HepG2 (cell line): ENCODE measurements around the gene ATP11A.

Experiments used
- HNF4A ChIP-seq: sonication (generic); formaldehyde crosslinking; IDR thresholded peaks from 2 replicates; pipeline ENCODE4 v1.4.0; 2020; ENCODE audit warnings: missing genetic modification reagents
- RXRA ChIP-seq: sonication (generic); formaldehyde crosslinking; IDR thresholded peaks from 2 replicates; pipeline ENCODE4 v1.5.1; 2020; ENCODE audit warnings: missing genetic modification reagents
- TAF15 ChIP-seq: fragments of 200-400 bp; formaldehyde crosslinking; IDR thresholded peaks from one replicate; pipeline ENCODE4 v1.6.1; 2018; ENCODE audit warnings: mild to moderate bottlenecking, low read depth, low read length; ENCODE audit not compliant: poor library complexity, severe bottlenecking
- ZNF24 ChIP-seq: fragments of 450-650 bp; IDR thresholded peaks from 2 replicates; pipeline ENCODE4 v1.6.1; 2017; ENCODE audit warnings: antibody characterized with exemption, mild to moderate bottlenecking

DNA sequence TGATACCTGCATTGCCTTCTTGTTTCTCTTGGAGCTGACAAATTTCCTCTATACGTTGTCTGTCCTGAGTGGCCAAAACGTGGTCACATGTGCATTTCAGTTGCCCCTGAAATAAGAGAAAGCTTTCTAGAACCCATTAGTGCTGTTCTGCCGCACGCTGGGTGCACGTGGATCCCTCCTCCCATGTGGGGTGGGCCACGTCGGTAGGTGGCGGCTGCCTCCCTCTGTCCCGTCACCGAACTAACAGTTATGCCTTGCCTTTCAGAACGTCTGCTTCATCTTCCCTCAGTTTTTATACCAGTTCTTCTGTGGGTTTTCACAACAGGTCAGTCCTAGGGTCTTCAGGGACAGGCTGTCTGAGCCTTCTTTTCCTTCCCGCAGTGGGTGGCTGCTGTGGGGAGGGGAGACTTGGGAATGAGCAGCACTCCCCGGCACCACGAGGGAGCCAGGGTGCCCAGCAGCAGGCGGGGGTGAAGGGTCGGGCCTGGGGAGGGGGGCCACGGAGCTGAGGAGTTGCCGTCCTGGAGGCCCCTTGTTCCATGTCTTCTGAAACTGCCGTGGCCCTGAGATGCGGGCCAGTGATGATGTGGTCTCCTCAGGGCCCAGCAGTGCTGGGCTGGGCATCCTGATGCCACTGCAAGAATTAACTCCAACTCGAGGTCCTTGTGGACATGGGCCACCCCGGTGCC is 169.4 kb downstream of the ATP11A start:
- TF ChIP-seq RXRA (no peak), ZNF24 (no peak), TAF15 (no peak), HNF4A (CRISPR knock-in tag) (no peak)
